GM21360 (cell line): ENCODE measurements around the gene RAB11A.

ENCODE experiments used
- ATAC-seq: cut with Tn5 transposase; IDR thresholded peaks from one replicate; pipeline ENCODE4 v1.9.1; 2021; ENCODE audit warnings: mild to moderate bottlenecking, moderate library complexity; ENCODE audit not compliant: unreplicated experiment

Gene RAB11A

DNA sequence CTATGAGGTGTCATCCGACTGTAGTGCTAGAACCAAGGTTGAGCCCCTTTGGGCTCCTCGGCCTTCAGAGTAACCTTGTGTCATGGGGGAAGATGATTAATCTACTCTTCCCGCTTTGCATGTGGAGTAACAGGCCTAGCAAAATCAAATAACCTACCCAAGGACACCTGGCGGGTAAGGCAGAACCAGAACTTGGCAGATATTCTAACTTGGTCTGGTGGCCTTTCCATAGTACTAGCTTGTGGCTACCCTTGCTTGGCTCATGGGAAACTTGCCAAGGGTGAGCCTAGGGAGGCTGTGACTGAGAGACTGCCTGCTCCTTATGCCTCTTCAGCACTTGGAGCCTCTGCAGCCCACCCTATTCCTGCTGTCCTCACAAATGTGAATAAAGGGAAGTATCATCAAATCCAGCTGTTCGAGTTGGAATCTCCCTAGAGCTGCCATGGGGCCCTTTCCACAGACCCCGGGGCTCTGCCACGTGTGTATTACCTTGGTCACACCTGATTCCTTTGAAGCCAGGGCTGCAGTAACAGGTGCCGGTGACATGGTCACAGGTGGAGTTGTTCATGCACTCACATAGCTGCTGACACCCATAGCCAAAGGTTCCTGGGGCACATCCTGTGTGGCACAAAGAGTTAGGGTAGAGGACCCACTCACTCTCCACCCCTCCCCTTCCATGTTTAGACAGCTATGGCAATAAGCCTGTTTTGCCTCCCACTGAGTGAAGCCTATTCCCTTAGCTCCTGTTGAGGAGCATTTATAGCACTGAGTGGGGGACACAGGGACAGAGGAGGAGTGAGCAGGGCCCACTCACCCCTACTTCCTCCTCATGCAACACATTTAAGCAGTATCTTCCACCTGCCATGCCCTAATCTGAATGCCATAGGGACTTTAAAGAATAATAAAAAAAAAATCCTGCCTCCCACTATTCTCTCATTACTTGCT is 46.0 kb downstream of the RAB11A start:
- ATAC-seq, result no peak

DNA sequence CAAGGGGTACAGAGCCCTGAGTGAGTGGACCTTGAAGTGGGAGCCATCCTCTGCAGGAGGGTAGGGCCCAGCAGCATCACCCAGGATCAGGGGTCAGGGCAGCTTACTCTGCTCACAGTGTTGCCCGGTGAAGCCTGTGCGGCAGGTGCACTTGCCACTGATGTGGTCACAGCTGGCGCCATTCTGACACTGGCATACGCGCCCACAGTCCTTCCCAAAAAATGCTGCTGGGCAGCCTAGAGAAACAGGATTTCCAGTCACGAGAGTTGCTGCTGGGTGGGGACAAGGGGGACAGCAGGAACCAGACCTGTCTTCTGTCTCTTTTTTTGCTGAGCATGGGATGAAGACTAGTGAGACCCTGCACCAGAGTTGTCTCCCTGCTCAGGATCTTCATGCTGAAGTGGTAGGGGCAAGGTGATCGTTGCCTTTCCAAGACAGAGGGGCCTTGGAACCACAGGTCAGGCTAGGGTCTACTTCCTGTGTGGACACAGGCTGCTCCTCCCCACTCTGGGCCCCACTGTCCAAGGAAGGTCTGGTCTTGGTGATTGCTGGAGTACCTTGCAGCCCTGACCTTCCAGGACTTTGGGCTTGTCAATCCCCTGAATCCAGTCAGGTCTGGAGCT is 46.9 kb downstream of the RAB11A start:
- no peak for ATAC-seq

DNA sequence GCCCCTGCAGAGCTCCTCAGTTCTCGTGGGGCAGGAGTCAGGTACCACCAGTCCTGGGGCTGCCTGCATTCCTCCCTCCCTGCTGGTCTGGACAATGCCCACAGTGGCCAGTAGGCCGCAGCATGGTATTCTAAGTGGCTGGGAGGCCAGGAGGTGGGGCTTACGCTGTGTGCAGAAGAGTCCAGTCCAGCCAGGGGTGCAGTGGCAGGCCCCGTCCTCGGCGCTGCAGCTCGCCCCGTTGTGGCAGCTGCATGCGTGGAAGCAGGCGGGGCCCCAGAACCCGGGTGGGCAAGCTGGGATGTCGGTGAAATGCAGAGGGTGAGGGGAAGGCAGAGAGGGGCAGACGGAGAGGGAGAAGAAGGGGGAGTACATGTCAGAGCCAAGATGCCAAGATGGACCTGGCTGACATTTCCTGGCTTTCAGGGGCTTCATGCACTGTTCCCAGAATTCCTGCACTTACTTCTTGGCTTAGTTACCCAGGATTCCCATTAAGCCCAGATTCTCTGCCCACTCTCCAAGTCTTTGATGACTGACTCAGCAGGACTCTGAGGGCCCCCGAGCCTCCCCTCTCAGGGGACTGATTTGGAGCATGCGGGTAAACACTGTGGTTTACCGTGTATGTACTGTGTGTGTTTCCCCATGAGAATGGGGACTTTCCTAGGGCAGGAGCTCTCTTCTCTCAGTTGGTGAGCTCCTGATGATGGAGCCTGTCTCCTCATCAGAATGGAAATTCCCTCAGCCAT is 47.5 kb downstream of the RAB11A start:
- ATAC-seq, result peak; percentile 60

DNA sequence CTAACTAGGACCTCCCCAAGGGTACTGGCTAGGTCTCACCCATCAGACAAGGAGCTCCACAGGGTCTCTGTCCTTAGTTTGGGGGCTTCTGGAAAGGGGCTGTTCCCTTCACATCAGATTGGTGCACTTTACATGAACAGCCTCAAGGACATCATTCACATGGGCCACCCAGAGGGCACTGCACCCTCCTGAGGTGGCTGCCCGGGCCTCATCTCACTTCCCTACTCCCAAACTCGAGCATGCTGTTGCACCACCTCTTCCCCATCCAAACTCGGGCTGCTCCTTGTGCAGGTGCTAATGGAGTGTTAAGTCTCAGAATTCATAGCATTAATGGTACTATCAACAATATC is 48.1 kb downstream of the RAB11A start:
- ATAC-seq, result no peak

DNA sequence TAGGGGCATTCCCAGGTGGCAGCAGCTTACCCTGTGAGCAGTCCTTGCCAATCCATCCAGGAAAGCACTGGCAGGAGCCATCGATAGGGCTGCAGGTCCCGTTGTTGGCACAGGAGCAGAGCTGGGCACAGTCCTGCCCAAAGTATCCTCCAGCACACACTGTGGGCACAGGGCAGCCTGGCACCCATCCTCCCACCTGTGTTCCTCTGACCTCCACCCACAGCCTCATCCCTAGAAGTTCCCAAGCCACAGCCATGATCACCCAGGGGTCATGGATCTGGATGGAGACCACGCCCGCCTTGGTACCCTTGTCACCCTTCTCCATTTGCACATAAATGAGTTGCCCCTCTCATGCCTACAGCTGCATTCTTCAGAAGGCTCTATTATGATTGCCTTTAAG is 48.6 kb downstream of the RAB11A start:
- no peak for ATAC-seq

DNA sequence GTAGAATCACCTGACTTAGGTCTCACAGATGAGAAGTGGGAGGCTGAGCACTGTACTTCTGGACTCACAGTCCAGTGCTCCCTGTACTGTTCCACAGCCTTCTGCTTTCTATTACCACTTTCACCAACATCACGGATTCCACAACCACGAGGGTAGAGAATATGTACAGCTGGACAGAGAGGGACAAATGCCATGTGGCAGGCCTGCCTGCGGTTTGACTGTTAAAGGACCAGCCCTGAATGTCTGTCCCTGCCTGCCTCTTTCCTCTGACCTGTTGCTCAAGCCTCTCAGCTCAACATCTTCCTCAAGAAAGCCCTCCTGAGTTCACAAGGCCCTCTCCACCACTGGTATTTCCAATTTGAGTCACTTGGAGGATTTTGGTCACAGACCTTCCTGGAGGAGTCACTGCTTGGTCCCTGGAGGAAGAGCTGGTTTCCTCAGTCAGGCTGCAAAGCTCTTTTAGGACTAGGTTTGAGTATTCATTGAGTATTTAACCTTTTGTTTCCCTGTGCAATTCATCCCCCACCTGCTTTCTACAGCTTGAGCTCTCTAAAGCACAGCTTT is 49.1 kb downstream of the RAB11A start:
- ATAC-seq, result no peak

DNA sequence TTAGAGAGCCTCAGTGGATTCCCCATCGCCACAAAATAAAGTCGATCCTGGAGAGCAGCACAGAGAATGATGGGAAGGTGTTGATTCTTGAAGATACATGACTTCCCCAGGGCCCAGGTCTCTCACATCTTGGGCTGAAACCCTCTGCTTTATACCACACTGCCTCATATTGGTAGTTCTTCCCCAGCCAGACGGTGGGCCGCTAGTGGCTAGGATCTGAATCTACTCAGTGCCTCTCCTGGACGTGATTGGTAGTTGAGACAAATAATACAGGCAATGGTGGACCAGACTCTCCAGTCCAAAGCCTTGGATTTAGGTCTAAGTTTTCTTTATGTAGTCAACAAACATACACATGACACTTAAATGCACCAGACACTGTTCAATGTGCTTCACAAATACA is 49.7 kb downstream of the RAB11A start:
- no peak for ATAC-seq

DNA sequence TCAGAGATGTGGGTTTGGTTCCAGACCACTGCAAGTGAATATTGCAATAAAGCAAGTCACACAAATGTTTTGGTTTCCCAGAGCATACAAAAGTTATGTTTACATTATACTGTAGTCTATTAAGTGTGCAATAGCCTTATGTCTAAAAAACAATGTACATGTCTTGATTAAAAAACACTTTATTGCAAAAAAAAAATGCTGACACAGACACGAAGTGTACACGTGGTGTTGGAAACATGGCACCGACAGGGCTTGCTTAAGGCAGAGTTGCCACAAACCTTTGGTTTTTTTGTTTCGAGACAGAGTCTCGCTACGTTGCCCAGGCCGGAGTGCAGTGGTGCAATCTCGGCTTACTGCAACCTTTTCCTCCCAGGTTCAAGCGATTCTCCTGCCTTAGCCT is 50.1 kb downstream of the RAB11A start:
- no peak for ATAC-seq

DNA sequence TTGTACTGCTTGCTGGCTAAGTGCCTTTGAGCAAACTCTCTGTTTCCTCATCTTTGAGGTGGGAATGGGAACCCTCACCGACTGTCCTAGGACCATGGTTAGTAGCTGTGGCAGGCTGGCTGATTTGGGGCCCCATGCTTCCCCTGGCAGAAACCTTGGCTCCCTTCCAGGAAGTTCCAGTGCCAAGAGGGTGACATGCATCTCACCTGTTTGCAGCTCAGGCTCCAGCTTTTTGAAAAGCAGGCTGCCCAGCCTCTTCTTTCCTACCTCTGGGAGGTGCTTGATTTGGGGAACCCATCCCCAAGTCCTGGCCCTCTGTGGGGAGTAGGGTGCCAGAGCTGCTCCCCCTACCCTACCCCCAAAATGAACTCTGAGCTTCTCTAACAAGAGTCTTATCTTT is 50.8 kb downstream of the RAB11A start:
- ATAC-seq, result no peak

DNA sequence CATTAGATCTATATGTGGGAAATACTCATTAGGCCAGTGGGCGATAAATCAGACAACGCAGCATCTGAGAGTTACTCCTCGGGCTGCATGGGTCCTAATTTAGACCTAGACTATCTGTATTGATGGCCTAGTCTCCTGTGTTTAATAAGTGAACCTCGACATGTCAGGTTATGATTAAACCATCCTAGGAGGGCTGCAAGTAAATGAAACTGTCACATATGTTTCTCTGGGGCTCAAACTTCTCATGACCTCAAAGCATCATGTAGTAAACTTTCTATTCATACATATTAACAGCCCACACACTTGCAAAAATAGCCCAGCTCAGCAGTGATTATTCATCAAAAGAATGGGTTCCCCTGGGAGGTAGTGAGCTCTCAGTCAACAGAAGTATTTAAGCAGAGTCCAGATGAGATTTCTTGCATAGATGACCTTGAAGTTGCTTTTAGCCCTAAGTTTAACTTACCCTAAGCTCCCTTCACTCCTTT is 51.6 kb downstream of the RAB11A start:
- no peak for ATAC-seq

DNA sequence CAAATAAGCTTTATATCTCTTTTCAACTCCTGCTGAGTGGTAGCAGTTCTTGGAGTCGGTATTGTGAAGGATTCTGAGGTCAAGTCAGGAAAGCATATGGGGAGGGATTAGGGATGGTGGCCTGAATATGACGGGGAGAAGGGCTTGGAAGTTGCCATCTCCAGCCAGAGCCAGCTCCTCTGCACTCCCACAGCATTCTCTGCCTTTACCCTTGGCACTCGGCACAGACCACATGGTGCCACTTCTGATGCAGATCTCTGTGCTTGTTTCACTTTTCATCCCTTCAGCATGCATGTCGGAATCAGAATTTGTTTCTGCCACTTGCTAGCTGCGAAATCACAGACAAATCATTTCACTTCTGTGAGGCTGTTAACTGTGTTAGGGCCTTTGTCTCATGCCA is 52.5 kb downstream of the RAB11A start:
- ATAC-seq, result no peak

DNA sequence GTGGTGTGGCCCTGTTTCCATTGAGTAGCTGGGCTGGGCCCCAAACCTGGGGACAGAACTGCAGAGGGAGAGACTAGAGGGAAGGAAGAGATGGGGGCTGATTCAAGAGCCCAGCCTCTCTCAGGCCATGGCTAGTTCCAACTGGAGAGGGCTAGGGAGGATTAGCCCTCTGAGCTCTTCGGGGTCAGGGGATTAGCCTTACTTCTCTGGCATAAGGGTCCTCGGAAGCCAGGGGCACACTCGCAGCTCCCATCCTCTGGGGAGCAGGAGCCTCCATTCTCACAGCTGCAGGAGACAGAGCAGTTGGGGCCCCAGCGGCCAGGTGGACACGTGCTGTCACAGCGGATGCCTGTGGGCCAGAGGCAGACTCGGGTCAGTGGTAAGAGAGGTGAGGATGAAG is 53.3 kb downstream of the RAB11A start:
- no peak for ATAC-seq

DNA sequence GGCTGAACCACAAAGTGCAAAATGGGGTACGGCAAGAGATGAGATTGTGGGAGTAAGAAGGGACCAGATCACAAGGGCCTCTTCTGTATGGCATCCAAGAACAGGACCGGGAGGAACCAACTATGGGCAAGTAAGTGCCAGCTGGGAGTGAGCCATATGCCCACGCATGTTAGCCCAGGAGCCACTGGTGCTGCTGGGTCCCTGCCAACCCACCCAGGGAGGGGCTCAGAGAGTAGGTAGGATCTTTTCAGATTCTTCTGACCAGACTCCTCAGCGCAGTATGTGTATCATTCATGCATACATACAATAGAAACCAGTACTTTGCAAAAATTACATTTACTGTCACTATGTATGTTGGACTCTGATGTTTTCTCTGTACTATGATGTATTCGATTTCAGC is 54.0 kb downstream of the RAB11A start:
- ATAC-seq, result no peak

DNA sequence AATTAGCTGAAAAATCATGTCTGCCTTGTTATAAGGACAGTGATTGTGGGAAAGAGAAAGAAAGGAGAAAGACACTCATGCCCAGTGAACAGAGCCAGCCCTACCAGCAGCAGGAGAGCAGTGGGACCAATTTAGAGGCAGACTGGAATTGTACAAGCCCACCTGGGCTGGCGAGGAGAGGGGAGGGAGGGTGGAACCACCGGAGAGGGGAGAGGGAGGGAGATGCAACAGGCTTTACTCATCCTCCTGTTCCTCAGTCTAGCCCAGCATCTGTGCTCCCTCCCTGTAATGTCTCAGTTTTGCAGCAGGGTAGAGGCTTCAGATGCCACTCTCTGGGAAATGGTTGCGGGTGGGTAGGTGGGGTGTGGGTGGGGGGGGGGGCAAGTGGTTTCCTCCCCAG is 54.7 kb downstream of the RAB11A start:
- ATAC-seq, result no peak

DNA sequence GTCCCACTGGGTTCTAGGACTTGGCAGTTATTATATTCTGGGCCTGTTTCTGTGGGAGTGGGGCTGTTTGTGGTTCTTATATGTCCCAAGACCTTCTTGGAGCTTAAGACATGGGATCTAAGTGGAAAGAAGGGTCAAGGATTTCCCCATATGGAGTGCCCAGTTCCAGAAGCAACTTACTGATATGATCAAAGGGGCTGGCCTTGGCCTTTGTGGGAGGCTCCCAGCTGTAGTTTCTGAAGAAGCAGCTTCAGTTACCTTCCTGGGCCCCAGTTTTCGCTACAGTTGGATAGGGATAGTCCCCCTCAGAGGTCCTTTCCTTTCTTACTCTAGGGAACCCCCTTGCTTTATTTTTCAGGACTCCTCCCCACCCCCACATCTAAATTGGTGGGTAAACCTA is 56.0 kb downstream of the RAB11A start:
- no peak for ATAC-seq

DNA sequence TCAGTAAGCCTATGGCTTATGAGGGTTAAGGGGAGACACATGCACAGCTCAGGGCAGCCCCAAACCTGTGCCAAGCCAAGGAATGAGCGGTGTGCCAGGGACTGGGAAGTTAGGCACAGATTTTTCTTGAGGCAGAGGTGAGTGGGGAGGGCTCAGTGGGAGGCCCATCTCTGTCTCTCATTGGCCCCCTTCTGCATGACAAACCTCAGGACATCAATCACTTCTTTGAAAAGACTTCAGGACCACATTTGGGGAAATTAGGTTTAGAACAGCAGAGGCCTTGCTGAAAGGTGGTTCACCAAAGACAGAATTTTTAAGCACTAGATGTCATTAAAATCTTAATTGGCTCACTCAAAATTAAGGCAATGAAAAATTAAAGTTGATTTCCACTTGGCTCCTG is 57.2 kb downstream of the RAB11A start:
- ATAC-seq, result no peak

DNA sequence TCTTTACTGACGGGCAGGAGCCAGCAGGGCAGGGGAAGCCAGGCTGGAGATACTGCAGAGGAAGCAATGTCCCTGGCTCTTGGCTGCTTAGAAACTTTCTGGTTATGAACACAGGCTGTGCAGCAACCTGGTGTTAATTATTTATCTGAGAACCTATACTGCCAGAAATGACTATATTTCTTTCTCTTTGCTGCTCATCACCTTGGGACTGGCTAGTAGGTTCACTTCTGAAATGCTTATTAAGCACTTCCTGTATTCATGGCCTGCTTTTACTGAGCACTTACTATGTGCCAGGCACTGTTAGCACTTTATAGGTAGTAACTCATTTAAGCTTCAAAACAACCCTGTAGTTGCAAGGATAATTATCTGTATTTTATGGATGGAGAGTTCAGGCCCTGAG is 57.6 kb downstream of the RAB11A start:
- ATAC-seq, result no peak

DNA sequence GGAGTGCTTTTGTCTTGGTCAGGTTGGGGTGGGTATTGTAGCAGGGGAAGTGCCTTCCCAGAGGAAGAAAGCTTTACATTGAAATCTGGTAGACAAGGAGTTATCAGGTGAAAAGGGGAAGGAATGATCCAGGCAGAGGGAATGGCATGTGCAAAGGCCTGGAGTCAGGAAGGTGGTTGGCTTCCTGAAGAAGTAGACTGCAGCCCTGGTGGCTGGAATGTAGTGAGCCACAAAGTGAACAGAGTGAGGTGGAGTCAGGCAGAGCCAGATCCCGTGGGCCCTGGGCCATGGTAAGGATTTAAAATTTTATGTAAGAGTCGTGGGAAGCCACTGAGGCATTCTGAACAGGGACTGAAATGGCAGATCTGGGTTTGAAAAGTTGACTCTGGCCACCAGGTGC is 58.3 kb downstream of the RAB11A start:
- ATAC-seq, result no peak

DNA sequence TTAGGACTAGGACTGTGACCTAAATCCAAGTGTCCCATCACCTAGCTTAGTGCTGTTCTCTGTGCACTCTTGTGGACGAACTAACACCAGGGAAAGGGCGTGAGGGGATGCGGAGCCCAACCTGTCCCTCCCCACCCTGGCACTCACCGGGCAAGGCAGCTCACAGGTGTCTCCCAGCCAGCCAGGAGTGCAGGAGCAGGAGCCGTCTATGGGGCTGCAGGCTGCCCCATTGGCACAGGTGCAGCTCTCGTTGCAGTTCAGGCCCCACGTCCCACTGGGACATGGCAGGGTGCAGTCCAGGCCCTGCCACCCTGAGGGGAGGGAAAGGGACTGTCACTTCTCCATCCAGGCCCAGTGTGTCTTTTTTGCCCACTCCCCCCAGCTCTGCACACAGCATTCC is 60.3 kb downstream of the RAB11A start:
- no peak for ATAC-seq

DNA sequence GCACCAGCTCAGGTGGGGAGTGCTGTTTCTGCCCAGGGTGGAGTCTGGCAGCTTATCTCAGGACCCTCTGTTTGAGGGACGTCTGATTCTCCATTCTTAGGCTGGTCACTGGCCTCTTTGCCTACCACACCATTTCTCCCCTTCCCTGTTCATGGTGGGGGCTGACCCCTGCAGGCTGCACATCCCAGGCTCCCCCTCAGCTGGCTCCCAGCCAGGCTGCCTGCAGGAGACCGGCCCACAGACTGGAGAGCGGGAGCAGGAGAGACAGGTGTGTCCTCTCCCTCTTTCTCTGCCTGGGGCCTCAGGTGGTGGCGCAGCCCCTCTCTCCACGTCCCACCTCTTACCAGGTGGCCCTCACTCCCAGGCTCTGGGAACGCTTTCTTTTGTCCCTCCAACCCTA is 60.8 kb downstream of the RAB11A start:
- no peak for ATAC-seq

DNA sequence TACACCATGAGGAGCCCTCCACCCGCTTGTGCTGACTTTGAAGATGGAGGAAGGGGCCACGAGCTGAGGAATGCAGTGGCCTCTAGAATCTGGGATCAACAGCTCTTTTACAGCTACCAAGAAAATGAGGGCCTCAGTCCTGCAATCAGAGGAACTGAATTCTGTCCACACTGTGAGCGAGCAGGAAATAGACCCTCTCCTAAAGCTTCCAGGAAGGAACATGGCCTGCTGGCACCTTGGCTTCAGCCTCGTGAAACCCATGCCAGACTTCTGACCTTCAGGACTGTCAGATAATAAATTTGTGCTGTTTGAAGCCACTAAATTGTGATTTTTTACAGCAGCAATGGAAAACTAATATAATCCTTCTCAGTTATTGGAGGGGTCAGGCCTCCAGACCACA is 61.9 kb downstream of the RAB11A start:
- no peak for ATAC-seq
